Measurements from ENCODE around the gene GNPDA2.

Gene GNPDA2

DNA sequence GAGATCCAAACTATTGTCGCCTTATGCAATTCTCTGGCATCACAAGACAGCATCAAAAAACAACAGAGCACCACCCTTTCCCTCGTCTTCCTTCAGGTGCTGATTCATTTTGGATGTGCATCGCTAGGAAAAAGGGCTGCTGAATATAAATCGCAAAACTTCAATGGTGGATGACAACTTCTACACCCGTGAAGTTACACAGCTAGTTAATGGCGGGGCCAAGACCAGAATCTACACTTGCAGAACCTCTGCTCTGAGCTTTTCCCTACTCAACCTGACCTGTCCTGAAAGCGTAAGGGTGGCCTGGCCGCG is 674 bp downstream of the GNPDA2 start:
- no peak for TF ChIP-seq CTCF (IDR thresholded peaks at IDR 0.05; ENCODE audit: low read depth, low read length)
- peak in 1 of 2 donors; percentile 43 for DNase-seq (ENCODE audit: low read depth in 2 of 2)
- H3K4me3 ChIP-seq (replicated peaks in 1 of 2; ENCODE audit: low read depth in 2 of 2, low read length in 2 of 2), result peak overlapping the region; percentile 90 to 92

DNA sequence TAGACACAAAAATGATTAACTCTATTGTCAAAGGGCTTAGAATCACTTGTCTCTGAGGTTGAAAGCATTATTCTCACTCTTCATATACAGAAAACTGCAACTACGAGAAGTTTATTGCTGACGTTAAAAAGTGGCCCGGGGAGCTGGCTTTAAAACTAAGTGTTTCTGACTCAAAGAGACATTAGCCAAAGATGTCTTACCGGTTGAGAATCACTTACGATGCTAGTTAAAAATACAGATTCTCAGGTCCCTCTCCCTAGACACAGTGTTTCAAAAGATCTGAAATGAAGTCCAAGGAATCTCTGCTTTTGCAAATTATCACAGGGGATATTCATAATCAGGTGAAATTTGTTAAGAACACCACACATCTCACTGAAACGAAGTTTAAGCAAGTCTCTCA is 1.2 kb downstream of the GNPDA2 start:
- H3K4me3 ChIP-seq (replicated peaks in 1 of 2; ENCODE audit: low read depth in 2 of 2, low read length in 2 of 2), result peak overlapping the region; percentile 90 to 92
- TF ChIP-seq CTCF (IDR thresholded peaks at IDR 0.05; ENCODE audit: low read depth, low read length), result no peak
- DNase-seq (ENCODE audit: low read depth in 2 of 2), result peak in 1 of 2 donors; percentile 5

DNA sequence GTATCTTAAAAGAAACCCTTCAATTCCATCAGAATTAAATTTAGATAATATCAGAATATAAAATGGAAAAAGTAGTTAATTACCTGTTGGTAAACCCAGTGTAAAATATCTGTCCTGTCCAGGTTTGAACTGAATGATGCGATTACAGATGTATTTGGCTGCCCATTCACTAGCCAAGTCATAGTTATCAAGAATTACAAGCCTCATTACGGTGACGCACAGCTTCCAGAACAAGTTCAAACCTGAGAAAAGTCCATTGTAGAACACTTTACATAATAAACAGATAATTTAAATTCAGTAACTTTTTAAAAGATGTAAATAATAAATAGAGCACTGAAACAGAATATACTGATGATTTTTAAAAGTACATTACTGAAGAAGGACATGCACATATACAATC is 4.4 kb downstream of the GNPDA2 start:
- DNase-seq (ENCODE audit: low read depth in 2 of 2), result no peak
- TF ChIP-seq CTCF (IDR thresholded peaks at IDR 0.05; ENCODE audit: low read depth, low read length), result no peak
- no peak overlapping the region for H3K4me3 ChIP-seq (replicated peaks in 1 of 2; ENCODE audit: low read depth in 2 of 2, low read length in 2 of 2)

DNA sequence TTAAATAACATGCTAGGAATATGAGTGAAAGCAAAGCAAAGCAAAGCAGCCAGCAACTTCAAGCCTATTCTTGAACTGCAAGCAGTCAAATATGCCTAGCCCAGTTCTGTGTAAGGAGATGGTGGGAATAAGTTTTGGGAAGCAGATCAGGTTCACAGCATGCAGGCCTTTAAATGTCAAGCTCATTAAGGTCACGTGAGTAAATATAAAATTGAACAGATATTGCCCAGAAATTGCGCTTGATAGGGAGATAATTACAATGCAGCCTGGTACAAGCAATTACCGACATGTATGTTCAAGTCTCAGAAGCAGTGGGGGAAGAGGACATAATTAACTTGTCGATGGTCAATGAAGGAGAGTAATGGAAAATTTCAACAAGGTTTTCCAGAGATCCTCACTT is 6.0 kb downstream of the GNPDA2 start:
- no peak for DNase-seq (ENCODE audit: low read depth in 2 of 2)
- H3K4me3 ChIP-seq (replicated peaks in 1 of 2; ENCODE audit: low read depth in 2 of 2, low read length in 2 of 2), result no peak overlapping the region
- no peak for TF ChIP-seq CTCF (IDR thresholded peaks at IDR 0.05; ENCODE audit: low read depth, low read length)

GRCh38 chr4:44716597-44716996 is 9.8 kb downstream of the GNPDA2 start:
- no peak overlapping the region for H3K4me3 ChIP-seq (replicated peaks in 1 of 2; ENCODE audit: low read depth in 2 of 2, low read length in 2 of 2)
- no peak for DNase-seq (ENCODE audit: low read depth in 2 of 2)
- TF ChIP-seq CTCF (IDR thresholded peaks at IDR 0.05; ENCODE audit: low read depth, low read length), result no peak

GRCh38 chr4:44713125-44713524 is 13.2 kb downstream of the GNPDA2 start:
- H3K4me3 ChIP-seq (replicated peaks in 1 of 2; ENCODE audit: low read depth in 2 of 2, low read length in 2 of 2), result no peak overlapping the region
- no peak for TF ChIP-seq CTCF (IDR thresholded peaks at IDR 0.05; ENCODE audit: low read depth, low read length)
- no peak for DNase-seq (ENCODE audit: low read depth in 2 of 2)

GRCh38 chr4:44704673-44705072 is 21.7 kb downstream of the GNPDA2 start:
- H3K4me3 ChIP-seq (replicated peaks in 1 of 2; ENCODE audit: low read depth in 2 of 2, low read length in 2 of 2), result no peak overlapping the region
- TF ChIP-seq CTCF (IDR thresholded peaks at IDR 0.05; ENCODE audit: low read depth, low read length), result no peak

More at GRCh38 chr4:44704673-44705072, 21.7 kb downstream of the GNPDA2 start:
- no peak for DNase-seq (ENCODE audit: low read depth in 2 of 2)
